HL-60 (cell line): ENCODE data around the gene DNAAF1.

Experiments used
- CTCF ChIP-seq: IDR thresholded peaks from one replicate; pipeline ENCODE4 v1.5.1; 2011; ENCODE audit warnings: low read length, control low read depth, inconsistent platforms; ENCODE audit not compliant: insufficient read depth
- POLR2AphosphoS5 ChIP-seq: IDR thresholded peaks from 2 replicates; pipeline ENCODE4 v1.6.1; 2012; ENCODE audit warnings: low read depth
- REST ChIP-seq: IDR thresholded peaks from 2 replicates; pipeline ENCODE4 v1.6.1; 2012; ENCODE audit warnings: low read depth; ENCODE audit not compliant: insufficient replicate concordance

DNA sequence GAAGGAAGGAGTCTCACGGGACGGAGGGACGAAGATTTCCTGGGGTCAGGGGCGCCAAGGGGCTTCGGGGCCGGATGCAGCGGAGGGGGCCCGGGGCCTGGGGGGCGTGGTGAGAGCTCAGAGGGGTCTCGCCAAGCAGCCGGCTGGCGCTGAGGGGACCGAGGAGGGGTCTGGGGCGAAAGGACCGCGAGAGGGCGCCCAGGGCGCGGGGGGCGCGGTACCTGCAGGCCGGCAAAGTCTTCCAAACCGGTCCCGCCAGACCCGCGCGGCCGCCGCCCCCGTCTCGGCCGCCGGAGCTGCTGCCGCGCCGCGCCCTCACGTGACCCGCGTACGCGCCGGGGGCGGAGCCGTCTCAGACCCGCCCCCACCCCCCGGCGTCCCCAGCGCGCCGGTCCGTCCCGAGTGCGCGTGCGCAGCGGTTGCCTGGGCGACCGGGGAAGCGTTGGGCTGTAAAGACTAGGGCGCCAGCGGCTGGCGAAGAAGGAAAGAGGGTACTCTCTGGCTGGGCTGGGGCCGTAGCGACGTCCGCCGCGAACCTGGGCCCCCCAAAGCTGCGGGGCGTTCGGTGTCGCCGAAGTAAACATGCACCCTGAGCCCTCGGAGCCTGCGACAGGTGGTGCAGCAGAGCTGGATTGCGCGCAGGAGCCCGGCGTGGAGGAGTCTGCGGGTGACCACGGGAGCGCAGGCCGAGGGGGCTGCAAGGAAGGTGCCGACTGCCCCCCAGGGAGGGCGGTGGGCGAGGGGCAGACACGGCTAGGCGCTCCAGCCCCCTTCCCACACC is at the start of gene DNAAF1, which contains the start of gene HSDL1:
- TF ChIP-seq CTCF (no peak), POLR2AphosphoS5 (no peak), REST (no peak)
